GM12892 (cell line): Measurements from ENCODE around the gene GAS7.

ENCODE experiments used
- POLR2A ChIP-seq: IDR thresholded peaks from 2 replicates; pipeline ENCODE4 v1.6.1; 2011; ENCODE audit warnings: low read depth, low read length, control low read depth
- POLR2AphosphoS5 ChIP-seq: IDR thresholded peaks from 2 replicates; pipeline ENCODE4 v1.6.1; 2011; ENCODE audit warnings: low read depth, low read length, control low read depth

GRCh38 chr17:10156948-10157607, 41.3 kb downstream of the GAS7 start:
- TF ChIP-seq POLR2A (no peak), POLR2AphosphoS5 (no peak)
